IPS DF 6.9 (cell line): Measurements from ENCODE around the gene AGAP9.
"Not testable (repeated sequence)": the region's sequence is repeated elsewhere in the genome, so short reads cannot be mapped to it uniquely, and the experiment has no call there.

ENCODE experiments used
- DNase-seq: peaks from one replicate; pipeline ENCODE4 v3.0.0-alpha.2; 2013; ENCODE audit warnings: low read depth, low spot score
- H3K27ac ChIP-seq: one replicate; pipeline ENCODE4 v1.5.1; 2013; ENCODE audit warnings: low read length, control low read depth
- H3K27me3 ChIP-seq: 2 replicates; pipeline ENCODE4 v1.6.1; 2013; ENCODE audit warnings: mild to moderate bottlenecking, low read length; ENCODE audit not compliant: control insufficient read depth, insufficient read depth
- H3K36me3 ChIP-seq: 2 replicates; pipeline ENCODE4 v1.6.1; 2013; ENCODE audit warnings: low read length; ENCODE audit not compliant: control insufficient read depth, insufficient read depth
- H3K4me1 ChIP-seq: 2 replicates; pipeline ENCODE4 v1.6.1; 2013; ENCODE audit warnings: low read length; ENCODE audit not compliant: control insufficient read depth, insufficient read depth
- H3K4me3 ChIP-seq: 2 replicates; pipeline ENCODE4 v1.5.1; 2013; ENCODE audit warnings: mild to moderate bottlenecking, low read length
- H3K9me3 ChIP-seq: 2 replicates; pipeline ENCODE4 v1.6.1; 2013; ENCODE audit warnings: low read length, inconsistent platforms; ENCODE audit not compliant: control insufficient read depth, insufficient read depth
- WGBS: extraction: QIAGEN DNeasy Blood & Tissue Kit; methylation state at CpG from one replicate; pipeline ENCODE4 v1.1.7; 2013; ENCODE audit warnings: mixed read lengths, missing lambda C conversion rate; ENCODE audit not compliant: insufficient read length, insufficient coverage; 5-methylcytosine and 5-hydroxymethylcytosine counted together

Gene AGAP9

DNA sequence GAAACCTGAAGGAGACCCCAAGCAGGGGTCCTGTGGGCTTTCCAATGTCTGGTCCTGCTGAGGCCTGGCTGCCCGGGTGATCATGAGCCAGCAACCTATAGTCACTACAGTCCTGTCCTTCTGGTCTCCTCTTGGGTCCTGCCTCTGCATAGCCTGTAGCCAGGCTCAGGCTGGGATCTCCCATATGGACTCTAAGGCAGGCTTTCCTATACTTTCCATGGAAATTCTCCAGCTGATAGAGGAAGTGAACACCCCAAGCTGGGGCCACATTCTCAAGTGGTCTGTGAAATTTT lies 66.0 kb downstream of the AGAP9 start:
- Histone ChIP-seq H3K9me3 (no peaks in the 10 kb centered on the region), H3K27ac (no peak overlapping the region), H3K36me3 (no peaks in the 10 kb centered on the region), H3K27me3 (no peaks in the 10 kb centered on the region), H3K4me3 (no peak overlapping the region), H3K4me1 (peaks cover 2% of the 10 kb centered on the region; the same call in 1 of the 2 replicates)
- no peak for DNase-seq
- WGBS: no CpG with 5 or more reads among the region's 1 CpG

GRCh38 chr10:47456794-47457527 lies 66.5 kb downstream of the AGAP9 start:
- Histone ChIP-seq H3K9me3 (no peaks in the 10 kb centered on the region), H3K4me3 (no peak overlapping the region)
- DNase-seq: no peak

GRCh38 chr10:47456079-47456785 lies 67.2 kb downstream of the AGAP9 start:
- Histone ChIP-seq H3K27me3 (no peaks in the 10 kb centered on the region), H3K9me3 (no peaks in the 10 kb centered on the region), H3K4me3 (no peak overlapping the region), H3K4me1 (peaks cover 3% of the 10 kb centered on the region; the same call in 1 of the 2 replicates), H3K36me3 (no peaks in the 10 kb centered on the region), H3K27ac (no peak overlapping the region)
- WGBS: no CpG with 5 or more reads among the region's 8 CpGs
- DNase-seq: no peak

More at GRCh38 chr10:47456794-47457527, 66.5 kb downstream of the AGAP9 start:
- Histone ChIP-seq H3K4me1 (peaks cover 3% of the 10 kb centered on the region; the same call in 1 of the 2 replicates), H3K27me3 (no peaks in the 10 kb centered on the region), H3K36me3 (no peaks in the 10 kb centered on the region), H3K27ac (no peak overlapping the region)
- no CpG with 5 or more reads among the region's 6 CpGs for WGBS

DNA sequence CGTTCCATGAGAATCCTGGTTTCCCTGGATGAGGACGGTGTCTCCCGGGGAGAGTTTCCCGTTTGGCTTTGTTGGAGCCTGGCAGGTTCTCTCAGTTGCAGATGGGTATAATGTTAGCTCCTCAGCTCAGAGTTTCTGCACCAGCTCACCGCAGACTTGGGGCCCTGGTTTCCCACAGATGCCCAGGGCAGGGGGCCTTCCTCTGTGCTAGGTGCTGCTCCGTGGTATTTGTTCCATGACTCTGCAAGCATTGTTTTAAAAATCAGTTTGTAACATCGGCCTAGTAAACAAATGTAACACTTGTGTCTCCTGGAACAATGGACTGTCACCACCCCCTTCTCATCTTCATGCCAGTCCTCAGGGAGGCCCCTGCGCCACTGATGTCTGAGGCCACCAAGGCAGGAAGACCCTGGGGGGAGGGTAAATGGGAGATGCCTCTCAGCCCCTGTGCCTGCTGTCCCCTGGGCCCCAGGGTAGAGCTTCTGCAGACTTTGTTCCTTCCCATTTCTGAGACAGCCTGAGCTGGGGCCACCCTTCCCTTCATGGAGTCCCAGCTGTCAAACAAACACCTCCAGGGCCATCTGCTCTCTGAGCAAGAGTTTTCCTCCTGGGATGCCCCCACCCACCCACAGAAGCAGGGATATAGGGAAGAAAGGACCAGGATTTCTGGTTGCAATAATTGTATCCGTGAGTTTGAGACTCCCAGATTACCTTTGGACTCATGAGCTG lies 67.9 kb downstream of the AGAP9 start:
- not testable (repeated sequence) for H3K27ac ChIP-seq, H3K4me3 ChIP-seq, DNase-seq, H3K36me3 ChIP-seq, H3K4me1 ChIP-seq, H3K27me3 ChIP-seq, H3K9me3 ChIP-seq
- no CpG with 5 or more reads among the region's 9 CpGs for WGBS

- Histone ChIP-seq H3K4me1 (peaks cover 3% of the 10 kb centered on the region; the same call in 1 of the 2 replicates), H3K36me3 (no peaks in the 10 kb centered on the region), H3K4me3 (no peak overlapping the region), H3K27ac (no peak overlapping the region), H3K27me3 (no peaks in the 10 kb centered on the region), H3K9me3 (no peaks in the 10 kb centered on the region)
- no peak for DNase-seq
- WGBS: no CpG with 5 or more reads among the region's 3 CpGs
Observed at GRCh38 chr10:47454780-47455058, 68.7 kb downstream of the AGAP9 start.

DNA sequence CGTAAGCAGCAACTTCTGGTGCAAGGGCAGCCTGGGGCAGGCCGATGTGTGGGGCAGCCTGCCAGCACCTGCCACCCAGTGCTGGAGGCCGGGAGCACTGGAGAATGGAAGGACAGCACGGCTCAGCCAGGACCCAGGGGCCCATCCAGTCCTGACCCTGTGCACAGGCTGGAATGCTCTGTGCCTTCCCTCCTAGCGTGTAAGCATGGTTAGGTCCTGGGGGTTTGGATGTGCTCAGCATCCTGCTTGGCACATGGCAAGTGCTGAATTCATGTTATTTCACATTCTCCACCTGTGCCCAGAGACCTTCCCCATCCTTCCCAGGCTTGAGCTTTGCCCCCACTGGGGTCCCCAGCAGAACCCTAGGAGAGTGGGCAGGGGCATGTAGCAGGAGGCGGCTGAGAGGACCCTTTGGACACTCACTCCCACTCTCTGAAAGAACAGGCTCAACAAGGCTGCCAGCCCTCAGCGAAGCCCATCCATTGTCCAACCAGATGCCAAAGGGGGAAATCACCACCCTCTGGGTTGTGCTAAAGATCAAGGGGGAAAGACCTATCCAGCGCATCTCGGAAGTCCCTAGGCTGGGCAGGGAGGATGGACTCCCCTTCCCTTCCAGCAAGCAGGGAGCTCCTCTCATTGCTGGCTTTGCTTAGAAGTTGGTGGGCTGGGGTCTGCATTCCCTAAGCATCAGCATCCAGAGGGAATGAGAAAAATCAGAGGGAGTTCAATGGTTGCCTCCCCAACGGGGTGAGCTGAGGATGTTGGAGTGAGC lies 69.2 kb downstream of the AGAP9 start:
- Histone ChIP-seq H3K9me3 (no peaks in the 10 kb centered on the region), H3K4me3 (no peak overlapping the region), H3K36me3 (no peaks in the 10 kb centered on the region), H3K4me1 (peaks cover 3% of the 10 kb centered on the region; the same call in 1 of the 2 replicates), H3K27ac (no peak overlapping the region), H3K27me3 (no peaks in the 10 kb centered on the region)
- WGBS: no CpG with 5 or more reads among the region's 10 CpGs
- no peak for DNase-seq

DNA sequence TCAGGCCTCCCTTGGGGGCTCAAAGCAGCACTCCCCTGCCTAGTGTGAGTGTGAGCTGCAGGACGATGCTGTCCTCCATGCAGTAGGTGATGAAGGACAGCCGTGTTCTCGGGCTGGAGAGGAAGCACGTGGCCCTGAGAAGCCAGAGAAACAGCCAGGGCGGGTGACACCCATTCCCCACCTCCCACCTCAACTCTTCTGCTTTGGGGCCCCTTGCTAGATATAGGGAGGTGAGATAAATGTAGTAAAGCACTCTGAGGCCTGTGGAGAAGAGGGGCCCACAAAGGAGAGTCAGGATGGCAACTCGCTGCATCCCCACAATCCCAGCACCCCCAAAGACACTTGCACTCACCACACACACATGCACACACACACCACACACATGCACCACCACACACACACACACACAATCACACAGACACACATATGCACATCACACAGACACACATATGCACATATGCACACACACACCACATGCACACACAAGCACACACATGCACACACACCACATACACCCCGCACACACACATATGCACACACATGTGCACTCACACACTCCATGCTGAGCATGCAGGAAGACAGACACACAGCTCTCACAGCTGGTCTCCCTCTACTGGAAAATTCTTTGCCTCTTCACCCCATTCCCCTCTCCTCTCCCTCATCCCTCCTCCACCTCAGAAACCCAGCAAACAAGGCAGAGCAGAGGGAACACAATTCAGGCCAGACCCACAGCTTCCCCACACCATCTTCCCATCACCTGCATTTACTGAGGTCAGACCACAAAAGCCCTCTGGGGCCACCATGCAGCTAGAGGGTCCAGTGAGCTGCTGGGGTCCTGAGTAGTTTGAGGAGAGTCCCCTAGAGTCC lies 70.1 kb downstream of the AGAP9 start:
- Histone ChIP-seq H3K36me3 (no peaks in the 10 kb centered on the region), H3K9me3 (no peaks in the 10 kb centered on the region), H3K27ac (no peak overlapping the region), H3K4me3 (no peak overlapping the region), H3K4me1 (peaks cover 3% of the 10 kb centered on the region; the same call in 1 of the 2 replicates), H3K27me3 (no peaks in the 10 kb centered on the region)
- no CpG with 5 or more reads among the region's 7 CpGs for WGBS
- DNase-seq: no peak

- no peak for DNase-seq
- H3K27ac ChIP-seq: no peak overlapping the region
- H3K4me3 ChIP-seq: no peak overlapping the region
- WGBS: no CpG with 5 or more reads among the region's 11 CpGs
- H3K4me1 ChIP-seq: peaks cover 3% of the 10 kb centered on the region; the same call in 1 of the 2 replicates
- H3K27me3 ChIP-seq: no peaks in the 10 kb centered on the region
- no peaks in the 10 kb centered on the region for H3K36me3 ChIP-seq
- H3K9me3 ChIP-seq: no peaks in the 10 kb centered on the region
Observed at GRCh38 chr10:47452495-47453140, 70.8 kb downstream of the AGAP9 start.

DNA sequence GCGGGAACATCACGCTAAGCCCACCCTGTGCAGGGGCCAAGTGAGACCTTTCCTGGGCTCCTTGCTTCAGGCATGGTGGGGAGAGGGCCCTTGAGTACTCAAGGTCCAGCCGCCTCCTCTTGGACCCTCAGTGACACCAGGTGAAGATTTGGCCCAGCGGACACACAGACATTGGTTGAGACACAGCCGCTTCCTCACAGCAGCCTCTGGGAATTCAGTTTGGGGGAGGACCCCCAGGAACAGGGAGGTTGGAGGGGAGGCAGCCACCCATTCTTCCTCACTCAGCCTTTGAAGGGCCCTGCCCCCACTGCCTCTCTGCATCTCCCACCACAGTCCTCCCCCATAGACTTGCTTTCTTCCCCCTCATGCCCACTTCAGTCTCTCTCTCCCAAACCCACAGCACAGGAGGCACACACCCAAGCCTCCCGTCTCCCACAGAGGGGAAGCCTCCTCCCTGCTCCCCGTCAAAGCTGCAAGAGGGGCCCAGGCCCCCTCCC lies 71.4 kb downstream of the AGAP9 start:
- DNase-seq: no peak
- WGBS: no CpG with 5 or more reads among the region's 7 CpGs
- H3K27ac ChIP-seq: no peak overlapping the region
- no peaks in the 10 kb centered on the region for H3K27me3 ChIP-seq
- no peaks in the 10 kb centered on the region for H3K9me3 ChIP-seq
- H3K36me3 ChIP-seq: no peaks in the 10 kb centered on the region
- H3K4me1 ChIP-seq: peaks cover 3% of the 10 kb centered on the region; the same call in 1 of the 2 replicates
- H3K4me3 ChIP-seq: no peak overlapping the region
